KG1 (cell line): ENCODE measurements around the gene COL18A1.

ENCODE experiments used
- DNase-seq: peaks from one replicate; lab custom pipeline; 2025; lab: John Stamatoyannopoulos, UW

The COL18A1 gene

GRCh38 chr21:45455674-45456583, 51.0 kb downstream of the COL18A1 start:
- DNase-seq: no peak

- DNase-seq: no peak
These were observed 51.7 kb downstream of the COL18A1 start for GRCh38 chr21:45456584-45457160.

GRCh38 chr21:45457161-45457831, 52.3 kb downstream of the COL18A1 start:
- DNase-seq: no peak

- DNase-seq: no peak
These were observed 52.8 kb downstream of the COL18A1 start for GRCh38 chr21:45457832-45458172.

GRCh38 chr21:45458281-45459170, 53.6 kb downstream of the COL18A1 start:
- DNase-seq: no peak

GRCh38 chr21:45459171-45460010, 54.4 kb downstream of the COL18A1 start:
- DNase-seq: no peak

- no peak for DNase-seq
These were observed 55.1 kb downstream of the COL18A1 start for GRCh38 chr21:45460011-45460565.

- no peak for DNase-seq
These were observed 55.8 kb downstream of the COL18A1 start for GRCh38 chr21:45460611-45461368.

GRCh38 chr21:45461369-45461750, 56.4 kb downstream of the COL18A1 start:
- DNase-seq: no peak

GRCh38 chr21:45461806-45462341, 56.9 kb downstream of the COL18A1 start:
- no peak for DNase-seq

- DNase-seq: no peak
These were observed 58.9 kb downstream of the COL18A1 start for GRCh38 chr21:45463871-45464270.

- no peak for DNase-seq
These were observed 59.3 kb downstream of the COL18A1 start for GRCh38 chr21:45464309-45464708.

GRCh38 chr21:45465105-45465504, 60.1 kb downstream of the COL18A1 start:
- DNase-seq: no peak

GRCh38 chr21:45465611-45466329, 60.8 kb downstream of the COL18A1 start:
- no peak for DNase-seq

- DNase-seq: no peak
These were observed 61.6 kb downstream of the COL18A1 start for GRCh38 chr21:45466330-45467220.

- no peak for DNase-seq
These were observed 62.3 kb downstream of the COL18A1 start for GRCh38 chr21:45467221-45467779.

- DNase-seq: no peak
These were observed 63.3 kb downstream of the COL18A1 start for GRCh38 chr21:45468051-45468970.
